Colon (tissue), 2 donors: ENCODE measurements around the gene FAAP20.

Source experiments
- FAIRE-seq: peaks from 2 replicates; lab custom pipeline; 2012; peaks lifted over from hg19 to GRCh38; lab: Jason Lieb, UNC
- donor health status: control.
- donor health status: control.

Gene FAAP20

DNA sequence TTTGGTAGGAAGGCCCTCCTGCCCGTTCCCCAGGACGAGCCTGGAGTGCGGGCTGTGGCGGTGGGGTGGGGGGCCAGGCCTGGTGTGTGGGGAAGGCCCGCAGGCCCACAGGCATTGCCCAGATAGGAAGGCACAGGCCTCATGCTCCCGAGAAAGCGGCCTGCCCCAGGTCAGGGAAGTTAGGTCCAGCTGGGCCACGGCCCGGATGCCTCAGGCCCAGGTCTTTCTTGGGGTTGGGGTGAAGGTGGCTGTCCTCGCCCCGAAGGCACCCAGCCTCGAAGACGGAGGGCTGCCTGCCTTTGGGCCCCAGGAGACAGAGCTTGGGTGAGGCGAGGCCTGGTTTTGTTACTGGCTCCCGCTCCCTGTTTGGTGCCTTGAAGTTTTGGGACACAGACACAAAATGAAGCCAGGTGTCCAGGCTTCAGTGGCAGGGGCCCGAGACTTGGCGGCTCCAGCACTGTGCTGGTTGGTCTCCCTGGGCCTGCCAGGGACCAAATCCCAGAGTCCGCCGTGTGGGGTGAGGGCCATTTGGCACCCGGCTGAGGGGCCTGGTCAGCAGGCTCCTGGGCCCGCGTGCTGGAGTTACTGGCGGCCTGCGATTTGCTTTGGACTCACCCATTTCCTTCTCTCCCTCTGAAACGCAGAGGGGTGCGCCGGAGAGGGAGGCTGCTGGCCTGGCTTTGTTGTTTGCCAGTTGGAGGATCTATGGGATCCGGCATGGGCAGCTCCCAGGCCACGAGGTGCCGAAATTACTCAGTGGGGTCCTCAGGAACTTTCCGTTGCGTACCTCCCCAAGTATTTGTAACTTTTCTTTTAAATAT lies 35.5 kb upstream of the FAAP20 start:
- no peak for FAIRE-seq

DNA sequence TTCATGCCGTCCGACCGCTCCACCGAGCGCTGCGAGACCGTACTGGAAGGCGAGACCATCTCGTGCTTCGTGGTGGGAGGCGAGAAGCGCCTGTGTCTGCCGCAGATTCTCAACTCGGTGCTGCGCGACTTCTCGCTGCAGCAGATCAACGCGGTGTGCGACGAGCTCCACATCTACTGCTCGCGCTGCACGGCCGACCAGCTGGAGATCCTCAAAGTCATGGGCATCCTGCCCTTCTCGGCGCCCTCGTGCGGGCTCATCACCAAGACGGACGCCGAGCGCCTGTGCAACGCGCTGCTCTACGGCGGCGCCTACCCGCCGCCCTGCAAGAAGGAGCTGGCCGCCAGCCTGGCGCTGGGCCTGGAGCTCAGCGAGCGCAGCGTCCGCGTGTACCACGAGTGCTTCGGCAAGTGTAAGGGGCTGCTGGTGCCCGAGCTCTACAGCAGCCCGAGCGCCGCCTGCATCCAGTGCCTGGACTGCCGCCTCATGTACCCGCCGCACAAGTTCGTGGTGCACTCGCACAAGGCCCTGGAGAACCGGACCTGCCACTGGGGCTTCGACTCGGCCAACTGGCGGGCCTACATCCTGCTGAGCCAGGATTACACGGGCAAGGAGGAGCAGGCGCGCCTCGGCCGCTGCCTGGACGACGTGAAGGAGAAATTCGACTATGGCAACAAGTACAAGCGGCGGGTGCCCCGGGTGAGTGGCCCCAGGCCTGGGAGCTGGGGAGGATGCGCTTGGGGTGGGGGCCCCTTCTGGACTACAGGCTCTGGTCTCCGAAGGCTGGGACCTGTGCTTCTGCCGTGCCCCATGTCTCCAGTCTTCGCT lies 34.7 kb upstream of the FAAP20 start:
- FAIRE-seq: no peak

DNA sequence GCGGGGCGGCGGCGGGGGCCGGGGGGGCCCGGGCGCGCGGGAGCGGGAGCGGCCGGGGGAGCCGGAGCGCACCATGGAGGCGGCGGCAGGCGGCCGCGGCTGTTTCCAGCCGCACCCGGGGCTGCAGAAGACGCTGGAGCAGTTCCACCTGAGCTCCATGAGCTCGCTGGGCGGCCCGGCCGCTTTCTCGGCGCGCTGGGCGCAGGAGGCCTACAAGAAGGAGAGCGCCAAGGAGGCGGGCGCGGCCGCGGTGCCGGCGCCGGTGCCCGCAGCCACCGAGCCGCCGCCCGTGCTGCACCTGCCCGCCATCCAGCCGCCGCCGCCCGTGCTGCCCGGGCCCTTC lies 34.1 kb upstream of the FAAP20 start:
- FAIRE-seq: no peak

DNA sequence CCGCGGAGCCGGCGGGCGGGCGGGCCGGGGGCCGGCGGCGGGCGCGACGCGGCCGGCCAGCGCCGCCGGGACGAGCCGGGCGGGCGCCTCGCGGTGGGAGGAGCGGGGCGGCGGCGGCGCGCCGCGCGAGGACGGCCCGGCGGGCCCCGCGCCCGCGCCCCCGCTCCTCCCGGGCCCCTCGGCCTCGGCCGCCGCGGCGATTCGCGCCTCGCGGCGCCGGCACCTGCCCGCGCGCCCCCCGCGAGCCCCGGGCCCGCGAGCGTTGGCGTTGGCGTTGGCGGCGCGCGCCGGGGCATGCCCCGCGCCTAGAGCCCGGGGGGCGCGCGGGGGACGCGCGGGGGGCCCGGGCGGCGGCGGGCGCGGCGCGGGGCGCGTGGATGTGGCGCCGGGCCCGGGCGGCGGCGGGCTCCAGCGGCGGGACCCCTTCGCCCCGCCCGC lies 33.6 kb upstream of the FAAP20 start, which contains the start of gene SKI:
SKI (plus strand) TSS at position 163 of the 438 bp plus-strand sequence. CDS start 448 bp downstream, outside the sequence.
- FAIRE-seq: no peak

DNA sequence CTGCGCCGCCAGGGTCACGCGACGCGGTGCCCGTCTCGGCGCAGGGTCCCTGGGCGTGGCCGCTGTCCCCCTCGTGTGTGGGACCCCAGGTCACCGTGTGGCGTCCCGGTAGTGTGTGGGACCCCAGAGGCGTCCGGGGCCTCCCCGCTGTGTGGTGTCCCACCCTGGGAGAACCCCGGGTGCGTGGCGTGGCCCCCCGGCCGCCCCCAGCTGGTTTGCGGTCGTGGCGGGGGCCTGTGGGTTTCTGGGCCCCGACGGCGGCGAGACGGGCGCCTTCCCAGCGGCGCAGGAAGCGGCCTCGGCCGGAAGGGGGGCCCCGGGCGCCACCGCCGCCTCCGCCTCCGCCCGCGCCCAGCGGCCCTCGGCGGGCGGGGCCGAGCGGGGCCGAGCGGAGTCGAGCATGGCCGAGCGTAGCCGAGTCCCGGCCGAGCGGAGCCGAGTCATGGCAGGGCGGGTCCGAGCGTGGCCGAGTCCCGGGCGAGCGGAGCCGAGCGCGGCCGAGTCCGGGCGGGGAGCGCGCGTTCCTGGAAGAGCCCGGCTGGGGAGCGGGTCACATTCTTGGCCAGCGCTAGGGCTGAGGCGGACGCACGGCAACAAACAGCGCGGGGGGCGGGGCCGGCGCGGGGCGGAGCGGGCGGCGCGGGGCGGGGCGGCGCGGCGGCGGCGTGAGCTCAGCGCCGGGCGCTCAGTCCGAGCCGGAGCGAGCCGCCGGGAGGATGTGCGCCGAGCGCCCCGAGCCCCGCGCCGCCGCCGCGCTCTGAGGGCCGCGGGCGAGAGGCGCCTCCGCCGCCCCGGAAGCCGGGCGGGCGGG lies 33.0 kb upstream of the FAAP20 start:
- FAIRE-seq: no peak

DNA sequence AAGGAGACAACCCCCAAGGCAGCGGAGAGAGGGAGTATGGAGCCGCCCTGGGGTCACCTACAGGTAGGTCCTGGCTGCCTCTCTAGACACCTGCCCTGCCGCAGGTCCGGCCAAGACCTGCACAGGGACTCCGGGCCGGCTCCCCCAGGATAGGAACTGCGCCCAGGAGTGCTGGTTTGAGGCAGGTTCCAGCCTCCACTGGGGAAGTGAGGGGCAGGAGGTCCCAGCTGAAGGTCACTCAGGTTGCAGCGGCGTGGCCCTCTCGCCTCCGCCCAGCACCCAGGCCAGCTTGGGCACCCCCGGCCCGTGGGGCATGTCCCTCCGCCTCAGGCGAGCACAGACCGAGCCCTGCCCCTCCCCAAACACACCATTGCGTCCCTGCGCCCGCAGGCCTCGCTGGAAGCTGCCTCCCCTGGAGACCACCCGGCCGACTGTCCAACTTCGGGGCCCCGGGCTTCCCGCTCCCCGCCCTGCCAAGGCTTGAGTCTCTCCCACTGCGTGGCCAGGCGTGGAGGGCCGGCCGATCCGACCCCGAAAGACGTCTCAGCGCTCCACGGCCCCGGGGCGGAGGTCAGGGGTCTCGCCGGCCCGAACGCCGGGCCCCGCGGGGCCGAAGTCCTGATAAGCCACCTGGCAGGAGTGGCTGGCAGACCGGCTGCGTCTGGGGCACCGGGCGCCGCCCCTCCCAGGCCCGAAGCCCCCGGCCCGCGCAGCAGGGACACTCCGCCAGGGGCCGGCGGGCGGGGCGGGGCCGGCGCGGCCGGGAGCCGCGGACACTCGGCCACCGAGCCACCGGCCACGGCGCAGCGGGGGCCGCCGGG lies 32.2 kb upstream of the FAAP20 start:
- FAIRE-seq: no peak

DNA sequence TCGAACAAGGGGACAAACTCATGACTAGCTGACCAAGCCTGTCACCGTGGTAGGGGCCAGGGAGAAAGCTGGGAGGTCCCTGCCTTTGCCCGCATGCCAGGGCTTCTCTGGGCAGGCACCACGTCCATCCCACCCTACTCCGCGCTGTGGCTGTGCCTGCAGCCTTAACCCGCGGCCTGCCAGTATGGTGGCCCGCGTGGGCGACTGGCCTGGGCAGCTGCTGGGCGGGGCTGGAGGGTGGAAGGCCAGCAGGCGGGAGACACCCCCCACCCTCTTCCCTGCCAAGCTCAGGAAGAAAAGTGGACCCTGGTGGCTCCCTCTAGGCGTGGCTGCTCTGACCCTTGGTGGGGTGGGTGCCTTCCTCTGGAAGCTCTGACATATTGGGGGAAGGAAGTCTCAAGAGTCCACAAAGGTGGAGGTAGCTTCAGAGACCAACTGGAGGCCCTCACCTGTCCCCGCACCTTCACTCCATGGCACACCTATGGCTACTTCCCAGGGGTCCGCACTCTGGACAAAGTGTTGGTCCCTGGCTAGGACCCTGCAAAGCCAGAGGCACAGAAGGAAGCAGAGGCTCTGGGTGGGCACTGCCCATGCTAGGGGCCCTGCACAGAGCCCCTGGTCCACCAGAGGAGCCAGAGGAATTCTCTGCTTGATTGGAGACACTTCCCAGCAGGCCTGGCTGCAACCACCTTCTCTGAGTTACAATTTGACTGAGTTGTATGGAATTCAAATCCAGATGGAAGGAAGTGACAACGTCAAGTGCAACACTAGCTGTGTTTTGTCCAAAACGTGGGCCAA lies 30.3 kb upstream of the FAAP20 start:
- no peak for FAIRE-seq

DNA sequence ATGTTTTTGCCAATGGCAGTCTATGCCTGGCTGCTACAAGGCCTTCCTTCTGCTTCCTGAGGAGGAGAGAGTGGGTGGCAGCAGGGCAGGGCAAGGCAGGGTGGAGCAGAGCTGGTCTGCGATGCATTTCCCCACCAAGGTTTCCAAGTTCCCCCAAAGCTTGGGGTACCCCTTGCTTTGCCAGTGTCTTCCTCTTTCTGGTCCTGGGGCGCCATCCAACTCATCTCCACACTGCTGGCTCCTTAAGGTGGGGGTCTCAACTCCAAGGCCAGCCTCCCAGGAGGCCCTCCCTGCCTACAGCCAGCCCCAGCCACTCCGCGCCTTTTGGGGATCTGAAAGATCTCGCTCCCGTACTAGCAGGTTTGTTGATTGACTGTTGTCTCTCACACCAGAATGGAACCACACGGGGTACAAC lies 29.6 kb upstream of the FAAP20 start:
- FAIRE-seq: no peak

DNA sequence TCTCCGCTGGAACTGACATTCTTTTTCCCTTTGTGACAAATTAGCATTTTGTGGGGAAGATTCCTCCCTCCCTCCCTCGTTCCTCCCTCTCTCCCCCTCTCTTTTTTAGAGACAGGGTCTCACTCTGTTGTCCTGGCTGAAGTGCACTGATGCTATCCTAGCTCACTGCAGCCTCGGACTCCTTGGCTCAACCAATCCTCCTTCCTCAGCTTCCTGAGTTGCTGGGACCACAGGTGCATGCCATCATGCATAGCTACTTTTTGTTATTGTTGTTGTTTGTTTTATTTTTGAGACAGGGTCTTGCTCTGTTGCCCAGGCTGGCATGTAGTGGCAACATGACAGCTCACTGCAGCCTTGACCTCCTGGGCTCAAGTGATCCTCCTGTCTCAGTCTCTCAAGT lies 26.7 kb upstream of the FAAP20 start:
- no peak for FAIRE-seq

DNA sequence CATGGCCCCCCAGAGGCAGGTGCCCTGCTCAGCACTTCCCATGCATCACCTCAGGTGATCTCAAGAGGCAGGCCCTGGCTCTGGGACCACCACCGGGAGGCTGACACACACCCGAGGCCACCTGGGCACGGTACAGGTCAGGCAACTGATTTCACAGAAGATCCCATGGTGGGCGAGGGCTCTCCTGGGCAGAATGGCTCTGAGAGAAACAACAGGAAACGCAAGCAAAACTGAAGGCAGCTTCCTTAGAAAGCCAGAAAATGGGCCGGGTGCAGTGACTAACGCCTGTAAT lies 22.1 kb upstream of the FAAP20 start:
- no peak for FAIRE-seq

DNA sequence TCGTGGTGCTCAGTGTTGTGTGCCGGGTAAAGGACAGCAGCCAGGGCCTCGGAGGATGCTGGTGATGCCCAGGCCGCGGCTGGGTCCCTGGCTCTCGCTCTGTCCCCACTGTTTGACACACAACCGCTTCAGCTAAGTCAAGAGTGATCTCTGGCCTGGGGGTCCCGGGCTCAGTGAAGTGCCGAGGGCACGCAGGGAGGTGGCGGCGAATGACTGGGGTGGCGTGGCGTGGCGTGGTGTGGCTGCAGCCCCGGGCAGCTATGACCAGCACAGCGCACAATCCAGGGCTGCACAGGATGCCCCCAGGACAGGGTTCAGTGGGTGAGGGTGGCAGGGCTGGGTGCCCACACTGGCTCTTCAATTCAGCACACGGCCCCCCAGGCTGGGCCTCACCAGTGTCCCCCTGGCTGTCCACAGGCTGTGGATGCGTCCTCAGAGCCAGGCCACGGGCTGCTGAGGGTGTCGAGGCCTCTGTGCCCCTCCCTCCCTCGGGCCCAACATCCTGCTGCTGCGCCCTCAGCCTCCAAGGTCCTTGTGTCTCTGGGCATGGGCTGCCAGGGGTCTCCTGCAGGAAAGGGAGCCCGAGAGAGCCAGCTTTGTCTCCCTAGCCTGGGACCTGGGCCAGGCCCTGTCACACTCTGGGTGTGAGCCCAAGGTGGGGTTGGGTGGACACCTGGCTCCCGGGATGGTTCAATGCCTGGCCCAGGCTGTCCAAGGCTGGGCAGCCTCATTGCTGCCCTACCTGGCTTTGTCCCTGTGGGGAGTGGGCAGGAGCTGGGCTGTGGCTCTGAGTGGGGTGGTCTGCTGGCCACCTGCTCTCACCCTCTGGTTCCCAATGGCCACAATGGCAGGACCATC lies 21.6 kb upstream of the FAAP20 start:
- FAIRE-seq: no peak

DNA sequence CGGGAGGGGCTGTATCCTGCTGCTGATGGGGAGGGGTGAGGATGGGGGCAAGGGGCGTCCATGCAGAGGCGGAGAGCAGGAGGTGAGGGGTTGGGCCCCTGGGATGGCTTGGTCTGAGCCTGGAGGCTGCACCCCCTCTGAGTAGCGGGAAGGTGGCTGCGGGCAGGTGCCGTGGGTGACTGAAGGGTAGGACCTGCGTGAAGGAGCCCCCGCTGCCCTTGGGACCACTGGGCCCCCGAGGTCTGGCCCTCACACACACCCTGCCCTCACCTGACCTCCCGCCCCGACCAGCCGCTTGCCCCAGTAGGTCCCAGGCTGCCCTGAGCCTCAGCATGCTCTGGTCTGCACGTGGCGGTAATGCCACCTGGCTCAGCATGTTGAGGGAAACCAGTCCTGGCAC lies 20.8 kb upstream of the FAAP20 start:
- FAIRE-seq: no peak

DNA sequence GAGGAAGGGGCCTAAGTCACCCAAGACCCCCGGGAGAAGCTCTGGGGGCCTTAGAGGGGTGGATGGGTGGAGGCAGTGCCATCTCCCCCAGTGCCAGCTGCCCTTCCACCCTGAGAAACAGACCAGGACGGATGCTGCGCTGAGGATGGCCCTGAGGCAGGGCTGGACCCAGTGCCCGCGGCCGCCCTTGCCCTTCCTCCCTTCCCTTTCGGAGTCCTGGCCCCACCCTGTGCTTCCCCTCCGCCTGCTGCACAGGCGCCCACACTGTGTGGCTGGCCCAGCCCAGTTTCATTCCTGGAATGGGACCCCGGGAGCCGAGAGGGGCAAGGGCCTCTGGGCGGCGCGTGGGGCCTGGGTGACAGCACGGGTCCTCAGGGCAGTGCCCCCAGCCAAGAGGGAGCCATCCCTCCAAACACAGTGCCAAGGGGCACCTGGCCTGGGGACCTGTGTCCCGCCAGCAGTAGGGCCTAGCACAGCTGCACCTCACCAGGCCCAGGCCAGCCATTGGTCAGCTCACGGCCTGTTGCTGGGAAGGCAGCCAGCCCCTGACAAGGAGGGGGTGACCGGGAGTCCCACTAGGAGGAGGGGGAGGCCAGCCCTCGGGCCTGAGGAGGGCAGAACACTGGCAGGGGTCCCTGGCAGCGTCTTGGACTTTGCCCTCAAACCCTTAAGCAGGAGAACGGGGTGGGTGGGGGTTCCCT lies 20.1 kb upstream of the FAAP20 start:
- no peak for FAIRE-seq

DNA sequence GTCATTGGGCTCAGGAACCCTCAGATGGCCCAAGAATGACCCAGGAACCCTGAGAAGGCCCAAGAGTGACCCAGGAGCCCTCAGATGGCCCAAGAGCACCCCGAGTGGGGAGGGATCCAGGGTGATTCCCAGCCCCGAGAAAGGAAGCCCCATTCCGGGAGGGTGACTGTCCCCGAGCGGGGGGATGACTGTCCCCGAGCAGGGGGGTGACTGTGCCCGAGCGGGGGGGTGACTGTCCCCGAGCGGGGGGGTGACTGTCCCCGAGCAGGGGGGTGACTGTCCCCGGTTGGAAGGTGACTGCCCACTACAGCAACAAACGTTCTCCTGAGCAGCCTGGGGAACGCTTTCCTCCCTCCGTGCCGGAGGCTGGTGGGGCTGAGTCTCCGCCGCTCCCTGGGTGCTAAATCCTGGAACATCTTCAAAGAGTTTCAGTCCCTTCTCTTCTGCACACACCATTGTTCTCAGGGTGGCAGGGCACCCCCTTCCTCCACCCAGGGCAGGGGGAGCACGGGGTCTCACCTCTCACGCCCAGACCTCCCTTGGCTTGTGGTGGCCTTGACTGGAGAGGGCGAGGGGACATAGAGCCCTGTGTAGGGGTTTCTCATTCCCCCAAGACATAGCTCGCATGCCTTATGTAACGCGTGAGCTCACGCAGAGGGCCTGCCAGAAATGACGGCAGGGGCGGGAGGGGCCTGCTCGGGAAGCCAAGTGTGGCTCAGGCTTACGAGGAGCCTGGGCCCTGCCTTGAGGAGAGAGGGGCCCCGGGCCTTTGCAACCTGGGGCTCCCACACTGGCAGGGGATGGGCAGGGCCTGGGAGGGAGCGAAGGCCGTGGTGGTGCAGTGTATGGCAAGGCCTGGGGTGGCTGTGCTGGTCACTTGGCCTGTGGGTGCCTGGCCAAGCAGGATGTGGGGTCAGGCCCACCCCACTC lies 19.3 kb upstream of the FAAP20 start:
- FAIRE-seq: no peak

DNA sequence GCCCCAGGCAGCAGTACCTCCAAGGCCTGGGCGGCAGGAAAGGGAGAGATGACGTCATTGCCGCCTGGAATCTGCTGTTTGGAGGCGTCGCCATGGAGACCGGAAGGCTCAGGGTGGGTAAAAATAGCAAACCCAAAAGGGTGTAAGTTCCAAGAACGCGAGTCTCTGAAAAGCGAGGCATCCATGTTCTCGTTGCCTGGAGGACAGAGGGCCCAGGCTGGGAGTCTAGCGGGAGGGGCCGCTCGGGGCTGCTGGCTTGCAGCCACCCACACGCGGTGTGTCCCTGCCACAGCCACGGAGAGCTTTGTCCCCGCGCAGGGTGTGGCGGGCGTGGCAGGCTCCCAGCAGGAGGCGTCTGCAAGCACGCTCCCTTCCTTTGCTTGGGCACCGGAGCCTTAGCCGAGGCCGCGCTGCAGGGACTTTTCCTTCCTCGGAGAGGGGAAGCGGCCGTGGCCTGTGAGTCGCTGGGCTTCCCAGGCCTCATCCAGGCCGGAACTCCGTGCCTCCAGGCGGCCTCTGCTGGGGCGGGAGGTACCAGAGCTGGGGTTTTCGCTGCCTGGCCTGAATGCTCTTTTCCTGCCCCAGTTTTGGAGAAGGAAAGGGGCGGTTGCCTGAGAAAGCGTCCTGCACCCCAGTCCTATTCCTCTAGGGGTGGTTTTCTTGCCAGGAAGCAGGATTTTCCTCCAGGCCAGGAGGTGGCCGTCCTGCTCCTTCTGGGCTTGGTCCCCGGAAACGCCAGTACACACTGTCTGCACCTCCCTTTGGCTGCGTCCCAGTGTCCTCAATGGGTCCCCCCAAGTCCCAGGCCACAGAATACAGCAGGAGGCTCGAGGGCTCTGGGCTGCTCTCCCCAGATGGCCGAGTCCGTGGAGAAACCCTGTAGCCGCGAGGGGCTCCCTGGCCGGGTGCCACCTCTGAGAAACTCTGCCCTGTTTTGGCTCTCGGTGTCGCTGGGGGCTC lies 18.2 kb upstream of the FAAP20 start:
- FAIRE-seq: no peak

DNA sequence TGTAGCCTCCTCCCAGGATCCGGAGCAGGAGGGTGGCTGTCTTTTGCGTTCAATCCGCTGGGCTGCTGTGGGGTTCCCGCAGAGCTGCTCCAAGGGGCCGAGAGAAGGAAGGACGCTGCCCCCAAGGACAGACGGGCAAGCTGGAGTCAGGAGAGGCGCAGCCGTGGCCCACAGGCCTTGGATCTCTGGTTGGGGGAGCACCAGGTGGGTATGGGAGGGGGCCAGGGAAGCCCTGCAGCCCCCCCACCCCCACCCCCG lies 17.6 kb upstream of the FAAP20 start:
- FAIRE-seq: no peak

DNA sequence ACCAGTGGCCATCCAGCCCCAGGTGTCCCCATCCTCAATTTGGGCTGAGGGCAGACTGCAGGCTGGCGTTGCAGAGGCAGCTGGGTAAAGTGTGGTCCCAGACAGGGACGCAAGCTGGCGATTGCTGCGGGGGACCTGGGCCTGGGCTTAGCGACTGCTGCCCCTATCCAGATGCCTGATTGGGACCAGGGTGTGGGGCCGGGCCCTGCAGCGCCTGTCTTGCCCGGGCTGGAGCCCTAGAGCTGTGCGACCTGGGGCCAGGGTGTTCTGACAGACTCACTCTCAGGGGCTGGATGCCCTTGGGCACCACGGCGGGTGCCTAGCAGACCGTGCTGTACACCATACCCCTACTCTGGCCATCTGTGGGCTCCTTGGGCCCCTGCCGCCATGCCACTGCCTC lies 16.2 kb upstream of the FAAP20 start:
- no peak for FAIRE-seq
